ENCODE measurements around the gene MTHFD2L.

The MTHFD2L gene

DNA sequence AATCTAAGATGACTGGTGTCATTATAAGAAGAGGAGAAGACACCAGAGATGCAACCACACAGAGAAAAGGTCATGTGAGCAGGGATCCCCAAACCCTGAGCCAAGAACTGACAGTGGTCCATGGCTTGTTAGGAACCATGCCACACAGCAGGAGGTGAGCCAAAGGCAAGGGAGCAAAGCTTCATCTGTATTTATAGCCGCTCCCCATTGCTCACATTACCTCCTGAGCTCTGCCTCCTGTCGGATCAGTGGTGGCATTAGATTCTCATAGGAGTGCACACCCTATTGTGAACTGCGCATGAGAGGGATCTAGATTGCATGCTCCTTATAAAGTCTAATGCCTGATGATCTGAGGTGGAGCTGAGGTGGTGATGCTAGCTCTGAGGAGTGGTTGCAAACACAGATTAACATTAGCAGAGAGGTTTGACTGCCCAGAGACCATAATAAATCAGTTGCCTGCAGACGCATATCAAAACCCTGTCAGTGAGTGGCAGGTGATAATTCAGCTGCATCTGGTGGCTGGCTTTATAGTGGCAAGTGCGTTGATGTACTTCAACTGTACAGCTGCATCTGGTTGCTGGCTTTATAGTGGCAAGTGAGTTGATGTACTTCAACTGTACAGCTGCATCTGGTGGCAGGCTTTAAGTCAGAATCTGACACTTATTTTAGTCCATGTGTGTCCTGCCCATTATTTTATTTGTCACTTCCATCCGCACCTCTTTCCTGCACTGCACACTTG, 39.1 kb upstream of the MTHFD2L start:
- TF ChIP-seq, protein P1, sequence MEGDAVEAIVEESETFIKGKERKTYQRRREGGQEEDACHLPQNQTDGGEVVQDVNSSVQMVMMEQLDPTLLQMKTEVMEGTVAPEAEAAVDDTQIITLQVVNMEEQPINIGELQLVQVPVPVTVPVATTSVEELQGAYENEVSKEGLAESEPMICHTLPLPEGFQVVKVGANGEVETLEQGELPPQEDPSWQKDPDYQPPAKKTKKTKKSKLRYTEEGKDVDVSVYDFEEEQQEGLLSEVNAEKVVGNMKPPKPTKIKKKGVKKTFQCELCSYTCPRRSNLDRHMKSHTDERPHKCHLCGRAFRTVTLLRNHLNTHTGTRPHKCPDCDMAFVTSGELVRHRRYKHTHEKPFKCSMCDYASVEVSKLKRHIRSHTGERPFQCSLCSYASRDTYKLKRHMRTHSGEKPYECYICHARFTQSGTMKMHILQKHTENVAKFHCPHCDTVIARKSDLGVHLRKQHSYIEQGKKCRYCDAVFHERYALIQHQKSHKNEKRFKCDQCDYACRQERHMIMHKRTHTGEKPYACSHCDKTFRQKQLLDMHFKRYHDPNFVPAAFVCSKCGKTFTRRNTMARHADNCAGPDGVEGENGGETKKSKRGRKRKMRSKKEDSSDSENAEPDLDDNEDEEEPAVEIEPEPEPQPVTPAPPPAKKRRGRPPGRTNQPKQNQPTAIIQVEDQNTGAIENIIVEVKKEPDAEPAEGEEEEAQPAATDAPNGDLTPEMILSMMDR (IDR thresholded peaks at IDR 0.05; ENCODE audit: unreplicated experiment in 3 of 3), result no peak
- Mint-ChIP-seq H3K27ac (no peak overlapping the region), H3K27me3 (ENCODE audit: low read depth) (no peaks in the 10 kb centered on the region), H3K4me3 (no peak overlapping the region), H3K4me1 (peaks cover 15% of the 10 kb centered on the region), H3K9me3 (no peaks in the 10 kb centered on the region), H3K36me3 (ENCODE audit: low read depth) (no peaks in the 10 kb centered on the region)

DNA sequence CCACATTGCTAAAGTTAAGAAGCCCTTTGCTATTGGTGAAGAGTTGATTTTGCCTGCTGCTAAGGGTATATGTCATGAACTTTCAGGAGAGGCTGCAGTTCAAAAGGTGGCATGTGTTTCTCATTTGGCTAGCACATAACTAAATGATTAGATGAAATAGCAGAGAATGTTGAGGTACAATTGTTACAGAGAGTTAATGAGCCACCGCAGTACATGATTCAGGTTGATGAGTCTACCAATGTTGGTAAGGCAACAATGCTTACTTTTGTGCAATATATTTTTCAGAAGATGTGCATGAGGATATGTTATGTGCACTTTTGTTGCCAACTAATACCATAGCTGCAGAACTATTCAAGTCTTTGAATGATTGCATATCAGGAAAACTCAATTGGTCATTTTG, 37.8 kb upstream of the MTHFD2L start:
- H3K9me3 Mint-ChIP-seq, result no peaks in the 10 kb centered on the region
- H3K27me3 Mint-ChIP-seq (ENCODE audit: low read depth), result no peaks in the 10 kb centered on the region
- H3K27ac Mint-ChIP-seq, result no peak overlapping the region
- H3K36me3 Mint-ChIP-seq (ENCODE audit: low read depth), result no peaks in the 10 kb centered on the region
- TF ChIP-seq, protein P1 (IDR thresholded peaks at IDR 0.05; ENCODE audit: unreplicated experiment in 3 of 3), result no peak
- H3K4me1 Mint-ChIP-seq, result peaks cover 15% of the 10 kb centered on the region
- H3K4me3 Mint-ChIP-seq, result no peak overlapping the region

GRCh38 chr4:74121643-74122579, 36.0 kb upstream of the MTHFD2L start:
- TF ChIP-seq, protein P1 (IDR thresholded peaks at IDR 0.05; ENCODE audit: unreplicated experiment in 3 of 3), result no peak
- peaks cover 11% of the 10 kb centered on the region for H3K4me1 Mint-ChIP-seq
- no peaks in the 10 kb centered on the region for H3K36me3 Mint-ChIP-seq (ENCODE audit: low read depth)
- no peaks in the 10 kb centered on the region for H3K27me3 Mint-ChIP-seq (ENCODE audit: low read depth)
- H3K27ac Mint-ChIP-seq, result no peak overlapping the region
- H3K9me3 Mint-ChIP-seq, result no peaks in the 10 kb centered on the region
- no peak overlapping the region for H3K4me3 Mint-ChIP-seq

GRCh38 chr4:74123065-74123728, 34.7 kb upstream of the MTHFD2L start:
- Mint-ChIP-seq H3K36me3 (ENCODE audit: low read depth) (no peaks in the 10 kb centered on the region), H3K27ac (no peak overlapping the region), H3K27me3 (ENCODE audit: low read depth) (no peaks in the 10 kb centered on the region), H3K4me1 (peaks cover 7% of the 10 kb centered on the region), H3K4me3 (no peak overlapping the region), H3K9me3 (no peaks in the 10 kb centered on the region)
- TF ChIP-seq, protein P1 (IDR thresholded peaks at IDR 0.05; ENCODE audit: unreplicated experiment in 3 of 3), result no peak

DNA sequence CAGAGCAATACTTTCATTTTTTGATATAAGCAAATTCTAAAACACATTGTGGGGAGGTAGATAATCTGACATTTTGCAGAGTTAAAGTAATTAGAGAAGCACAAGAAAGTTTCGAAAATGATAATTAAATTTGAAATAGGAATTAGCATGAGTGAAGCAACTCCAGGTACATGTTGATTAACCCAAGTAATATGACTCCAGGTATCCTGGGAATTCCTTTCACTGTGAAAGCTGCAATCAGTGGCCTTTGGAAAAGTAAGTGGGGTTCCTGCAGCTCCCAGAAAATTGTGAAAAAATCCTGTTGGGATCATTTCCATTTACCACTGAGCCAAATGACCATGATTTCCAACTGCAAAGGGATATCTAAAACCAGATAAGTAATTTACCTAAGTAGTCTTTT, 32.9 kb upstream of the MTHFD2L start:
- Mint-ChIP-seq H3K4me3 (no peak overlapping the region), H3K36me3 (ENCODE audit: low read depth) (no peaks in the 10 kb centered on the region), H3K27me3 (ENCODE audit: low read depth) (no peaks in the 10 kb centered on the region), H3K9me3 (peaks cover 5% of the 10 kb centered on the region), H3K4me1 (peaks cover 7% of the 10 kb centered on the region), H3K27ac (no peak overlapping the region)
- TF ChIP-seq, protein P1 (IDR thresholded peaks at IDR 0.05; ENCODE audit: unreplicated experiment in 3 of 3), result no peak
